Peyer's patch (tissue), 4 donors: Measurements from ENCODE around the gene APOBEC3F.
"Not testable (repeated sequence)": the region's sequence is repeated elsewhere in the genome, so short reads cannot be mapped to it uniquely, and the experiment has no call there.

Source experiments
- POLR2A ChIP-seq, 2 donors: fragments of 450-650 bp; IDR thresholded peaks; one replicate each; pipeline ENCODE4 v1.5.1; 2017; ENCODE audit warnings: antibody characterized with exemption in 2 of 2, mild to moderate bottlenecking in 2 of 2, moderate library complexity in 2 of 2
- TF ChIP-seq, protein P1 (sequence below), 6 experiments: fragments of 450-650 bp in 4 of 6; fragments of 200-600 bp in 2 of 6; sonication (generic) in 1 of 6; IDR thresholded peaks; one replicate each; pipeline ENCODE4 v1.5.1; 2017 to 2019; ENCODE audit warnings: antibody characterized with exemption in 6 of 6, mild to moderate bottlenecking in 3 of 6, moderate library complexity in 1 of 6

DNA sequence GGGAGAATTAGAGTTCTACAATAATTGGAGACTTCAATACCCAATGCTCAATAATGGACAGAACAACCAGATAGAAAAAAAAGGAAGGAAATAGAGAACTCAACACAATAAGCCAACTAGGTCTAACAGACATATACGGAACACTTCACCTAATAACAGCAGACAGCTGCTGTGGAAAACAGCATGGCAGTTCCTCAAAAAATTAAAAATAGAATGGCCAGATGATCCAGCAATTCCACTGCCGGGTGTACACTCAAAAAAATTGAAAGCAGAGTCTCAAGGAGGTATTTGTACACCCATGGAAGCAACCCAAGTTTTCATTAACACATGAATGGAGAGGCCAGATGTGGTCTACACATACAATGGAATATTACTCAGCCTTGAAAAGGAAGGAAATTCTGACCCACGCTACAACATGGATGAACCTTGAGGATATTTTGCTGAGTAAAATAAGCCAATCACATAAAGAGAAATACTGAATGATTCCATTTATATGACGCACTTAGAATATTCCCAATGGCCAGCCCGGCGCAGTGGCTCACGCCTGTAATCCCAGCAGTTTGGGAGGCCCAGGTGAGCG is 32.3 kb upstream of the APOBEC3F start:
- TF ChIP-seq, protein P1, sequence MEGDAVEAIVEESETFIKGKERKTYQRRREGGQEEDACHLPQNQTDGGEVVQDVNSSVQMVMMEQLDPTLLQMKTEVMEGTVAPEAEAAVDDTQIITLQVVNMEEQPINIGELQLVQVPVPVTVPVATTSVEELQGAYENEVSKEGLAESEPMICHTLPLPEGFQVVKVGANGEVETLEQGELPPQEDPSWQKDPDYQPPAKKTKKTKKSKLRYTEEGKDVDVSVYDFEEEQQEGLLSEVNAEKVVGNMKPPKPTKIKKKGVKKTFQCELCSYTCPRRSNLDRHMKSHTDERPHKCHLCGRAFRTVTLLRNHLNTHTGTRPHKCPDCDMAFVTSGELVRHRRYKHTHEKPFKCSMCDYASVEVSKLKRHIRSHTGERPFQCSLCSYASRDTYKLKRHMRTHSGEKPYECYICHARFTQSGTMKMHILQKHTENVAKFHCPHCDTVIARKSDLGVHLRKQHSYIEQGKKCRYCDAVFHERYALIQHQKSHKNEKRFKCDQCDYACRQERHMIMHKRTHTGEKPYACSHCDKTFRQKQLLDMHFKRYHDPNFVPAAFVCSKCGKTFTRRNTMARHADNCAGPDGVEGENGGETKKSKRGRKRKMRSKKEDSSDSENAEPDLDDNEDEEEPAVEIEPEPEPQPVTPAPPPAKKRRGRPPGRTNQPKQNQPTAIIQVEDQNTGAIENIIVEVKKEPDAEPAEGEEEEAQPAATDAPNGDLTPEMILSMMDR (IDR thresholded peaks at IDR 0.05) = not testable (repeated sequence)
- TF ChIP-seq POLR2A (IDR thresholded peaks at IDR 0.05) = not testable (repeated sequence)
